Activated CD4-positive, alpha-beta T cell treated with anti-CD3 and anti-CD28 coated beads for 36 hours (primary cell): Measurements from ENCODE around the gene SPOP. TPM values are rescaled to one million over a fixed set of nuclear protein-coding genes. Genes with fewer than 3 reads are reported as not detected.

Source experiments
- ATAC-seq: fragments of 200-7000 bp; cut with Tn5 transposase; one replicate; pipeline ENCODE4 v1.10.0; 2021; ENCODE audit warnings: mild to moderate bottlenecking, moderate library complexity
- CTCF ChIA-PET: fragments of 350-600 bp; sonication (Branson Sonifier 250); formaldehyde crosslinking; loops from one replicate; lab custom pipeline; 2021; ENCODE audit warnings: antibody characterized with exemption; lab: Charles Lee
- POLR2A ChIA-PET: fragments of 350-600 bp; sonication (Branson Sonifier 250); formaldehyde crosslinking; loops from one replicate; lab custom pipeline; 2021; ENCODE audit warnings: antibody characterized with exemption, inconsistent platforms; lab: Charles Lee
- DNase-seq: peaks from one replicate; pipeline ENCODE4 v3.0.0-alpha.2; 2020
- H3K27ac Mint-ChIP-seq: one replicate; pipeline ENCODE4 v1.8.0; 2021; ENCODE audit warnings: mixed read lengths
- H3K27me3 Mint-ChIP-seq: one replicate; pipeline ENCODE4 v1.8.0; 2021; ENCODE audit warnings: mixed read lengths
- H3K36me3 Mint-ChIP-seq: one replicate; pipeline ENCODE4 v1.8.0; 2021; ENCODE audit warnings: low read depth, mixed read lengths
- H3K4me1 Mint-ChIP-seq: one replicate; pipeline ENCODE4 v1.8.0; 2021; ENCODE audit warnings: mixed read lengths
- H3K4me3 Mint-ChIP-seq: one replicate; pipeline ENCODE4 v1.8.0; 2021; ENCODE audit warnings: mild to moderate bottlenecking, moderate library complexity, mixed read lengths
- H3K9me3 Mint-ChIP-seq: one replicate; pipeline ENCODE4 v1.8.0; 2021; ENCODE audit warnings: low read depth, mixed read lengths
- intact Hi-C, 2 experiments: fragments of 100-400 bp; cut with DNase I in 1 of 2; cut with micrococcal nuclease in 1 of 2; formaldehyde crosslinking; loops; one replicate each; pipeline versions ENCODE4 v1.14.2 to v1.15.1; 2022 to 2024; cut with DNase I, micrococcal nuclease
- total RNA-seq, 2 experiments: library from RNA; stranded (reverse); gene quantifications; one replicate each; pipeline ENCODE4 v1.2.3, GENCODE V29; 2021

SPOP gene
- total RNA-seq, 2 experiments from 2014 or later: 57.0 to 64.6 TPM

DNA sequence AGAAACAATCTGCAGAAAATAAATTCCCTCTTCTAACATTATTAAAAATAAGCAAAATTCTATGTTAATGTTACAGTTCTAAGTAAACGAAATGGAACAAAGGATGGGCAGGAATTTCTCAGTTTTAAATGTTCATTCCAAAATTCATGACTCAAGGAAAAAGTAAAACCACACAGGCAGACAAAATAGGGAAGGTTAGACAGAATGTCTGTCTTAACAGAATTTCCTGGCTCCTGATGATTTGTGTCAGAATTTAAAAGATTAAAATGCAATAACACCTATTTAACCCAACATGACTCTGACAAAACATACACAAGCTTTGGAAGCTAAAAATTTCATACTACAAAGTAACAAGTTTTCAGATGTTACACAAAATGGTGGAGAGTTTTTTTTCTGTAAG, 42.8 kb downstream of the SPOP start:
- H3K4me1 Mint-ChIP-seq: peaks cover 54% of the 10 kb centered on the region
- CTCF ChIA-PET: interaction anchor here (1.0 kb wide), 1 partner anchor 11 kb away, joined by 3 read pairs; no protein-coding TSS in a partner anchor
- no peak overlapping the region for H3K27ac Mint-ChIP-seq
- no peaks in the 10 kb centered on the region for H3K27me3 Mint-ChIP-seq
- POLR2A ChIA-PET: no interaction called here
- H3K9me3 Mint-ChIP-seq: no peaks in the 10 kb centered on the region
- intact Hi-C loops: loop anchor here in 1 of 2 experiments (5.0 kb wide), 1 partner anchor 42 kb away; the partner anchor contains the start of gene SPOP
- no peak overlapping the region for H3K4me3 Mint-ChIP-seq
- peaks cover 13% of the 10 kb centered on the region for H3K36me3 Mint-ChIP-seq
- DNase-seq (no peak), ATAC-seq (no peak)

DNA sequence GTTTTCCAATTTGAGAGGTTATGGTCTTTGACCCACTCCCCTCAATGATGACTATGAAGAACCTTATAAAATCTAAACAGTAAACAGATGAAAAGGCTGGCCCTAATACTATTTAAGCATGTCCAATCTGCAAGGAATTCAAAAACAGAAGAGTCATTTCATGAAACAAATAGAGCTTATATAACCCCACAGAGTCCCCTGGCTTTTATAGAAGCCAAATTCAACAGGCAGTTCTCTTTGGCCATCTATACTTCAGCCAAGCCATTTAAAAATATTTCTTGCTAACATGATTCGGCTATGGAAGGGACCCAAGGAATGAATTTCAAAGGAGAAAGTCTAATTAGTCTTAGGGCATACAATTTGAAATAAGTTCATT, 43.4 kb downstream of the SPOP start:
- DNase-seq (no peak), ATAC-seq (no peak)
- peaks cover 60% of the 10 kb centered on the region for H3K4me1 Mint-ChIP-seq
- POLR2A ChIA-PET: no interaction called here
- no peak overlapping the region for H3K4me3 Mint-ChIP-seq
- CTCF ChIA-PET: interaction anchor here (1.0 kb wide), 1 partner anchor 12 kb away, joined by 3 read pairs; no protein-coding TSS in a partner anchor
- H3K27me3 Mint-ChIP-seq: no peaks in the 10 kb centered on the region
- intact Hi-C loops: no loop called here
- H3K27ac Mint-ChIP-seq: no peak overlapping the region
- no peaks in the 10 kb centered on the region for H3K9me3 Mint-ChIP-seq
- peaks cover 13% of the 10 kb centered on the region for H3K36me3 Mint-ChIP-seq

DNA sequence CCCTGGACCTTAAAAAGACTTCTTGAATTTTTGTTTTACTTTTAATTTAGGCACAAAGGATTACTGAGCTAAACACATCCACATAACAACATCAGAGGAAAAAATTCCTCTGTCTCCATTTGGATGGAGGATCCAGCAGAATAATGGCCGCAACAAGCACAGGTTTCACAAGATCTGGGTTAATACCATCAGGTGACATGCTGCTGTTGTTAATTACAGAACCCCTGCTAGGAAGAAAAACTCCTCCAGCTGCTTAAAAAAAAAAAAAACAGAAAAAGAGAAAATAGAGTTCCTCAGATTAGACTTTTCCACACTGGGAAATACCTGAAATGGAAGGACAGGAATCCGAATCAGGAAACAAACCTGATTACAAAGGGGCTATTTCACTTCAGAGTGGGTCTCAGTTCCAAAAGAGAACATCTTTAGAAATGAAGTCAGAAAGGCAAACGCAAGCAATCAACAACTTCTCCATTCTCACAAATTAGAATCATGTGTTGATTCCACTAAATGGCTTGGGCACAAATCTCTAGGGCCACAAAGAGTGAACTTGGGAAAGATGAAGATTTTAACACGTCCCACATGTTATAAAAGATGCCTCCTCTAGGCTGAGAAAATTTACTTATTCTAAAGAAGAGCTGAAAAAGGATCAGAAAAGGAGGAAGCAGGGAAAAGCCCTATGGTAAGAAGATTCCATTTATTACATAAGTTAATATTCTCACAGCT, 44.0 kb downstream of the SPOP start:
- Mint-ChIP-seq H3K27ac (no peak overlapping the region), H3K27me3 (no peaks in the 10 kb centered on the region), H3K36me3 (peaks cover 13% of the 10 kb centered on the region), H3K4me1 (peaks cover 60% of the 10 kb centered on the region), H3K9me3 (no peaks in the 10 kb centered on the region), H3K4me3 (no peak overlapping the region)
- intact Hi-C loops: no loop called here
- no peak for DNase-seq
- no peak for ATAC-seq
- ChIA-PET CTCF (interaction anchor here (0.7 to 1.1 kb wide), 3 partner anchors 12 to 58 kb away, joined by 3 read pairs; partner anchors contain the start of gene NXPH3), POLR2A (no interaction called here)

DNA sequence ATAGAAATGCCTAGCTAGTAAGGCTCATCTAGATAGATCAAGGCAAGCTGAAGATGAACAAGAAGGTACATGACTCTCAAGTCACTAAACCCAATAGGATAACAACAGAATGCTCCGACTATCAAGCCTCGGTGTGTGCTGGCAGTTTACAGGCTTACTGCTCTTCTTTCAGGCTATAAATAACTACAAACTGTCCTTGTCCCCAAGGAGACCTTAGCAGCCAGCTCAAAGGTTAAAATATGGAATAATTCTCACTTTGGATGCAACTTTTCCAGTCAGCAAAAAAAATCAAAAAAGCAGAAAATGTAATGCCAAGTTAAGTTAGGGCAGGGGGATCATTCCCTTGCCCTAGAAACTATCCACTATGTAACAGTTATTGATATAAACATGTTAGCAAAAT, 44.6 kb downstream of the SPOP start:
- Mint-ChIP-seq H3K4me3 (no peak overlapping the region), H3K27ac (no peak overlapping the region), H3K36me3 (peaks cover 9% of the 10 kb centered on the region), H3K27me3 (no peaks in the 10 kb centered on the region), H3K4me1 (peaks cover 61% of the 10 kb centered on the region), H3K9me3 (no peaks in the 10 kb centered on the region)
- ATAC-seq (no peak), DNase-seq (no peak)
- ChIA-PET CTCF (interaction anchor here (1.1 kb wide), 1 partner anchor 58 kb away, joined by 3 read pairs; the partner anchor contains the start of gene NXPH3), POLR2A (no interaction called here)
- intact Hi-C loops: no loop called here

DNA sequence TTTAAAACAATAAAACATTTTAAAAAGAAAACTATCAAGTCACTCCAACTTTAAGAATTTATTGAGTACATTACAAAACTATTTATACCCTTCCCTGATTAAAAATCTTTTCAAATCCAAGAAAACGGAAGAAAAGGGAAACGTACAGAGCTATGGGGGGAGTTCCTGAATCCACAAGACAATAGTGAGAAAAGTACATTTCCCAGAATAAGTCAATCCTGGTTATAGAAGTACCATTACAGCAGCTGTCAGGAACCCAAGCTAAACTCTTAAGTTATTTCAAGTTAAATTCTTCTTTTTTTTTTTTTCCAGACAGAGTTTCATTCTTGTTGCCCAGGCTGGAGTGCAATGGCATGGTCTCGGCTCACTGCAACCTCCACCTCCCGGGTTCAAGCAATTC, 45.7 kb downstream of the SPOP start:
- intact Hi-C loops: no loop called here
- POLR2A ChIA-PET: no interaction called here
- no peaks in the 10 kb centered on the region for H3K27me3 Mint-ChIP-seq
- peaks cover 4% of the 10 kb centered on the region for H3K36me3 Mint-ChIP-seq
- no peak overlapping the region for H3K27ac Mint-ChIP-seq
- DNase-seq (no peak), ATAC-seq (no peak)
- H3K4me3 Mint-ChIP-seq: no peak overlapping the region
- CTCF ChIA-PET: interaction anchor here (0.6 to 0.9 kb wide), 2 partner anchors 30 to 336 kb away, joined by 3 read pairs; no protein-coding TSS in a partner anchor
- no peaks in the 10 kb centered on the region for H3K9me3 Mint-ChIP-seq
- H3K4me1 Mint-ChIP-seq: peaks cover 61% of the 10 kb centered on the region

DNA sequence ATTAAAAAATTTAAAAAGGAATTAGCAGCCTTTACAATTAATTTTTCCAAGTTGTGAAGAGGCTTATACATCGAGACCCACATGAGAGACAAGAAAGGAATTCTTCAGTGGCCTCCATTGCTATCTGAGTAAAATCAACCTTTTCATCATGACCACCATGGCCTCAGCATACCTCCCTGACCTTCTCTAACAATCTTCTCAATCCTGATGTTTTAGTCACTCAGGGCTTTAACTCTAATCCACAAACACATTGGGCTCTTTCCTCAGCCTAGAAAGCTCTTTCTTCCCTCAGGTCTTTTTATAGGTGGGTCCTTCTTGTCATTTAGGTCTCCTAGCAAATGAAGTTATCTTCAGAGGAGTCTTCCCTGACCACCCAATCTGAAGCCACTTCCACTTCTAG, 46.4 kb downstream of the SPOP start:
- peaks cover 54% of the 10 kb centered on the region for H3K4me1 Mint-ChIP-seq
- POLR2A ChIA-PET: no interaction called here
- peaks cover 4% of the 10 kb centered on the region for H3K36me3 Mint-ChIP-seq
- H3K27ac Mint-ChIP-seq: no peak overlapping the region
- H3K27me3 Mint-ChIP-seq: no peaks in the 10 kb centered on the region
- CTCF ChIA-PET: interaction anchor here (0.6 to 0.9 kb wide), 2 partner anchors 29 to 335 kb away, joined by 3 read pairs; no protein-coding TSS in a partner anchor
- DNase-seq: no peak
- intact Hi-C loops: no loop called here
- H3K4me3 Mint-ChIP-seq: no peak overlapping the region
- ATAC-seq: no peak
- H3K9me3 Mint-ChIP-seq: no peaks in the 10 kb centered on the region

DNA sequence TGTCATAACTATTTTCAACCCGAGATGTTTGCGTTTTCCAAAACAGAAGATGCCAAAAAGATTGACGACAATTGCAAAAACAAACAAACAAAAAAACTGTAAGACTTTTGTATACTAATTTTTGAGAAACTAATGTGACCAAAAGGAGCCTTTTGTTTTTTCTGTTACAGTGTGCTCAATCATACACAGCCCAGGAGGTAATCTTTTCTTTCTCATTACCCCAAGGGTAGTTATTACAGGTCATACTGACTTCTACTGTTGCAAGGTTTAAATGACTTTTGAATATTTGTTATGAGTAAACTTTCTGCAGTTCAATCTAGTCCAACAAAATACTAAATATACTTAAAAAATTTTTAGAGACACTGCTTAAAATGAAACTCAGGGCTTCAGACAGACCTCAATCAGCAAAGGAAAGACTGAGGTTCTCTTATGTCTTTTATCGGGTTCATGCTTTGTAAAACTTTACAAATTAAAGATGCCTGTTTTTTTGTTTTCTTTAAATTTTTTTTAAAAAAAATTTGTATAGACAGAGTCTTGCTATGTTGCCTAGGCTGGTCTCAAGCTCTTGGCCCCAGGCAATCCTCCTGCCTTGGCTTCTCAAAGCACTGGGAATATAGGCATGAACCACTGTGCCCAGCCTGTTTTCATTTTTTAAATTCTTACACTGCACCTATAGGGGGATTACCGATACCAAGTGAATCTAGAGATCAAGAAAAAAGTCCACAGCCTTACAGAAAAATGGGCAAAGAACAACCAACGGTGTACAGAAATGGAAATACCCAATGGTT, 47.6 kb downstream of the SPOP start:
- peak overlapping the region; percentile 4 for H3K27ac Mint-ChIP-seq
- no peaks in the 10 kb centered on the region for H3K9me3 Mint-ChIP-seq
- H3K27me3 Mint-ChIP-seq: no peaks in the 10 kb centered on the region
- ATAC-seq: peak; percentile 69
- H3K4me1 Mint-ChIP-seq: peaks cover 48% of the 10 kb centered on the region
- H3K4me3 Mint-ChIP-seq: no peak overlapping the region
- DNase-seq: no peak
- ChIA-PET CTCF (interaction anchor here (0.9 kb wide), 1 partner anchor 35 kb away, joined by 3 read pairs; no protein-coding TSS in a partner anchor), POLR2A (no interaction called here)
- intact Hi-C loops: no loop called here
- peaks cover 4% of the 10 kb centered on the region for H3K36me3 Mint-ChIP-seq

DNA sequence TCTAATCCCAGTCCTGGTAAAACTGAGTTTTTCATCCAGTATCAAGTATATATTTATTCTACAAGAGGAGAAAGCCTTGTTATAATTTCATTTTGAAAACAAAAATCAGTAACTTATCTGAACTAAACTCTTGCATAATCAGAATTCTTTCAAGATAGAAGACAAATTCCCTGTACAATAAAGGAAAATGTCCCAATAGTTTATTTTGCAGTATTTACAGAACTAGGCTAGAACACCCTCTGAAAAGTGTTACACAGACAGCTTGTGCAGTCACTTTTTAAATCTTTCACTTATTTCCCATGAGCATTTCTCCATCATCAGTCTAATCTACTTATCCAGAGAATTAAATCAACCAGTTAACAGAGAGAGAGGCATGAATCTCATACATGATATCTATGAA, 48.5 kb downstream of the SPOP start:
- Mint-ChIP-seq H3K27me3 (no peaks in the 10 kb centered on the region), H3K4me3 (no peak overlapping the region), H3K9me3 (no peaks in the 10 kb centered on the region), H3K27ac (no peak overlapping the region), H3K4me1 (peaks cover 41% of the 10 kb centered on the region), H3K36me3 (no peaks in the 10 kb centered on the region)
- ATAC-seq (no peak), DNase-seq (no peak)
- POLR2A ChIA-PET: no interaction called here
- CTCF ChIA-PET: interaction anchor here (0.9 kb wide), 1 partner anchor 35 kb away, joined by 3 read pairs; no protein-coding TSS in a partner anchor
- intact Hi-C loops: no loop called here

DNA sequence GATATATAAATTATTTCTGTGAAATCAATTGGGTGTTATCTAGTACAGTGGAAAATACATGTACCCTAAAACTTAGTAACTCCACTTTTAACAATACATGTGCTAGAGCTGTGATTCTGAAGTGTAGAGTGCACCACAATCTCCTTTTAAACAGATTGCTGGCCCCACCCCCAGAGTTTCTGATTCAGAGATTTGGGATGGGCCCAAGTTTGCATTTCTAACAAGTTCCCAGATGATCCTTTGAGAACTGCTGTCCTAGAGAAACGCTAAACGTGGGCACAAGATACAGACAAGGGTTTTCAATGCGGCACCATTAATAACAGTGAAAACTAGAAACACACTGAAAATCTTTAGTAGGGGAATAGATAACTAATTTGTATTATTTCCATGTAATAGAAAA, 53.0 kb downstream of the SPOP start:
- peaks cover 26% of the 10 kb centered on the region for H3K36me3 Mint-ChIP-seq
- CTCF ChIA-PET: interaction anchor here (0.7 kb wide), 1 partner anchor 312 kb away, joined by 3 read pairs; no protein-coding TSS in a partner anchor
- POLR2A ChIA-PET: no interaction called here
- no peak overlapping the region for H3K4me3 Mint-ChIP-seq
- H3K9me3 Mint-ChIP-seq: no peaks in the 10 kb centered on the region
- ATAC-seq (no peak), DNase-seq (no peak)
- H3K27ac Mint-ChIP-seq: no peak overlapping the region
- intact Hi-C loops: no loop called here
- peaks cover 25% of the 10 kb centered on the region for H3K4me1 Mint-ChIP-seq
- H3K27me3 Mint-ChIP-seq: no peaks in the 10 kb centered on the region

DNA sequence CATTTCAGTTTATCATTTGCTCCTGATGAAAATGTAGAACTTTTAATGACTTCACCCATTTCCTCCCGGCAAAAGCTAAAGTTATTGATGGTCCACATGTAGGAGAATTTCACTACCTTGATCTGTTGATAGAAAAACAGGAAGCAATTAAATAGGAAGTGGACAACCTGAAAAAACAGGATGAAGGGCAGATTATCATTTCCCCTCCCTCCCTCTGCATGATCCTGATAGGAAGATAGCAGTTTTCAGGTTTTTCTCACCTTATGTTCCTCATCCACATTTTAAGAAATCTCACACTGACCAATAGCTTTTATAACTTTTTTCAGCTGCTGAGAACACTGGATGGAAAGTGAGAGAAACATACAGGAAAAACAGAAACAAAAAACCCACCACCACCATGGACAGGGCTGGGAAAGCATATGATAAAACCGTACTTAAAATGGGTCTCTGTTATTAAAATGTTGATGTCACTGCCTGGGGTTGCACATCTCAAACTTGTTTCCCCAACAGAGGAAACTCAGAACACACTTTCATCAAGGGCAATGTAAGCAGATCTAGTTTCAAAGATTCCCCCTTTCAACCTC, 55.9 kb downstream of the SPOP start:
- ChIA-PET POLR2A (no interaction called here), CTCF (no interaction called here)
- Mint-ChIP-seq H3K36me3 (peaks cover 43% of the 10 kb centered on the region), H3K4me1 (peaks cover 27% of the 10 kb centered on the region), H3K9me3 (no peaks in the 10 kb centered on the region), H3K27ac (peak overlapping the region; percentile 12), H3K27me3 (no peaks in the 10 kb centered on the region), H3K4me3 (no peak overlapping the region)
- ATAC-seq (no peak), DNase-seq (no peak)
- intact Hi-C loops: no loop called here

DNA sequence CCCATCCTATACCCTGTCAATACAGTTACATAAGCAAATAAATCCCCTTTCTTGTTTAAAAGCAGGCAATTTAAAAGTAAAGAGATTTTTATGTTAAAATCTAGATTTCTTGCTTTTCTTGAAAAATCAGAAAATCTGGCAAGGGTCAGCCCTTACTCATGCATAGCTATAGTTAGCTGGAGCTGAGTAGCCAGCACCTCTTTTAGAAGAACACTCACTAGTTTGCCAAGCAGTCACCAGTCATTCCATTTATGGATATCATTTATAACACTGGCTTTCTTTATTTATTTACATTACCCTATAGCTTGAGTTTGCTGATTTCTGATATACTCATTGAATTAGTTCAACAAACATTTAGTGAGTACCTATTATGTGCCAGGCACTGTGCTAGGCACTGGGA, 56.5 kb downstream of the SPOP start:
- Mint-ChIP-seq H3K27me3 (no peaks in the 10 kb centered on the region), H3K36me3 (peaks cover 48% of the 10 kb centered on the region), H3K4me3 (no peak overlapping the region), H3K4me1 (peaks cover 33% of the 10 kb centered on the region), H3K9me3 (no peaks in the 10 kb centered on the region), H3K27ac (no peak overlapping the region)
- intact Hi-C loops: no loop called here
- no peak for ATAC-seq
- ChIA-PET CTCF (interaction anchor here (0.5 kb wide), 1 partner anchor 201 kb away, joined by 4 read pairs; no protein-coding TSS in a partner anchor), POLR2A (interaction anchor here (0.5 kb wide), 1 partner anchor 605 kb away, joined by 3 read pairs; no protein-coding TSS in a partner anchor)
- no peak for DNase-seq
